Esophagus muscularis mucosa (tissue), 4 donors: Measurements from ENCODE around the gene DMRTB1. TPM values are rescaled to one million over a fixed set of nuclear protein-coding genes. Genes with fewer than 3 reads are reported as not detected.

Experiments used
- DNase-seq: peaks from one replicate; pipeline ENCODE4 v3.0.0-alpha.2; 2017; ENCODE audit errors: extremely low spot score
- H3K27ac ChIP-seq, 4 donors: fragments of 200-600 bp; sonication (generic); replicated peaks in 1 of 4; 1 replicate in 3 of 4; 2 replicates in 1 of 4; pipeline ENCODE4 v1.5.1; 2016 to 2019; ENCODE audit warnings: mild to moderate bottlenecking in 1 of 4
- H3K27me3 ChIP-seq, 4 donors: fragments of 200-600 bp; sonication (generic); one replicate each; pipeline versions ENCODE4 v1.5.1 to v1.6.0; 2016 to 2019
- H3K36me3 ChIP-seq, 4 donors: fragments of 200-600 bp; sonication (generic); one replicate each; pipeline ENCODE4 v1.5.1; 2016 to 2019
- H3K4me1 ChIP-seq, 4 donors: fragments of 200-600 bp; sonication (generic); one replicate each; pipeline ENCODE4 v1.5.1; 2016 to 2019
- H3K4me3 ChIP-seq, 4 donors: fragments of 200-600 bp; sonication (generic); 1 replicate in 2 of 4; 2 replicates in 2 of 4; pipeline ENCODE4 v1.5.1; 2016 to 2019; ENCODE audit warnings: mild to moderate bottlenecking in 4 of 4, moderate library complexity in 1 of 4
- H3K9me3 ChIP-seq, 4 donors: fragments of 200-600 bp; sonication (generic); 1 replicate in 3 of 4; 2 replicates in 1 of 4; pipeline ENCODE4 v1.5.1; 2016 to 2019
- EP300 ChIP-seq: sonication (generic); formaldehyde crosslinking; IDR thresholded peaks from one replicate; pipeline ENCODE4 v1.6.1; 2017; ENCODE audit warnings: antibody characterized with exemption
- POLR2A ChIP-seq: fragments of 450-650 bp; IDR thresholded peaks from one replicate; pipeline ENCODE4 v1.6.1; 2017; ENCODE audit warnings: antibody characterized with exemption, moderate library complexity, mild to moderate bottlenecking, low read depth
- POLR2AphosphoS5 ChIP-seq, 2 donors: sonication (generic); formaldehyde crosslinking; IDR thresholded peaks; one replicate each; pipeline ENCODE4 v1.6.1; 2017; ENCODE audit warnings: antibody characterized with exemption in 2 of 2
- WGBS: methylation state at CpG from one replicate; pipeline ENCODE4 v1.1.5; 2018; 5-methylcytosine and 5-hydroxymethylcytosine counted together
- intact Hi-C: fragments of 100-400 bp; cut with DNase I; formaldehyde crosslinking; loops from one replicate; pipeline ENCODE4 v1.15.1; 2023
- total RNA-seq, 4 donors: library from RNA; depleted of rRNA; stranded (reverse); fragments of >200 nt; gene quantifications; one replicate each; pipeline versions ENCODE4 v1.1.0 to v1.2.1, GENCODE V29; 2016
- TF ChIP-seq, protein P1 (sequence below), 3 experiments: fragments of 200-600 bp in 2 of 3; fragments of 450-650 bp in 1 of 3; sonication (generic) in 2 of 3; IDR thresholded peaks; one replicate each; pipeline ENCODE4 v1.5.1; 2017 to 2019; ENCODE audit warnings: antibody characterized with exemption in 3 of 3, mild to moderate bottlenecking in 2 of 3, moderate library complexity in 1 of 3

The DMRTB1 gene
- total RNA-seq, 4 donors from 2014 or later, result not detected

DNA sequence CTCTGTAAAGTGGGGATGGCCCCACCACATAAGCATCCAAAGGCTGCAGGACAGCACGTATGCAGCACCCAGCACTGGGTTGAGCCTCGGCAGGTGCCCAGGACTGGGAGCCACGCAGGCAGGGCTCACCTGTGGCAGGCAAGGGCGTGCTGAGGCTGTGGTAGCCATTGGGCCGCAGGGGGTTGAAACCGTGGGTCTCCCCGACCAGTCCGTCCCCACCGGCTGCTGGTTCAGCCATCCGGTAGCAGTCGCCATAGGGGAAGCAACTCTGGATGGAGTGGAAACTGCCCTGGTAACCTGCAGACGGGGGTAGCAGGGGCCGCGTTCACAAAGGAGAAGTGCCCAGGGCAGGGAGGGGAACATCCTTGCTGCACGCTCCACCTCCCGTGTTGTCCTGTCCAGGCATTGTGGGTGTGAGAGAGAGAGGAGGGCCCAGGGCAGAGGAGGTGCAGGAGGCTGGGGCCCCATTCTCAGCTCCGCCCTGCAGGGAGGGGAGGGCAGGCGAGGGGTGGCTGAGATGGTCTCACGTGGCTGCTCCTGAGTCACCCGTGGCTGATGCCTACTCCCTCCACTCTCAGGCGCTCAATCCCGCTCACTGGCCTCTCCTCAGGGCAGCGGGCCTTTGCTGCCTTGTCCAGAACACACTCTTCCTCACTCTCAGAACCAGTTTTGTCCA is 49.9 kb downstream of the DMRTB1 start:
- no peak for DNase-seq
- Histone ChIP-seq H3K36me3 (no peaks in the 10 kb centered on the region), H3K4me3 (no peak overlapping the region), H3K27me3 (no peaks in the 10 kb centered on the region), H3K4me1 (peaks cover 0 to 4% (median 0%) of the 10 kb centered on the region in 4 donors), H3K27ac (no peak overlapping the region), H3K9me3 (no peaks in the 10 kb centered on the region)
- no peak for TF ChIP-seq POLR2A
- WGBS, result 78% methylated on average over 5 of the region's 23 CpGs
- intact Hi-C loops, result no loop called here

DNA sequence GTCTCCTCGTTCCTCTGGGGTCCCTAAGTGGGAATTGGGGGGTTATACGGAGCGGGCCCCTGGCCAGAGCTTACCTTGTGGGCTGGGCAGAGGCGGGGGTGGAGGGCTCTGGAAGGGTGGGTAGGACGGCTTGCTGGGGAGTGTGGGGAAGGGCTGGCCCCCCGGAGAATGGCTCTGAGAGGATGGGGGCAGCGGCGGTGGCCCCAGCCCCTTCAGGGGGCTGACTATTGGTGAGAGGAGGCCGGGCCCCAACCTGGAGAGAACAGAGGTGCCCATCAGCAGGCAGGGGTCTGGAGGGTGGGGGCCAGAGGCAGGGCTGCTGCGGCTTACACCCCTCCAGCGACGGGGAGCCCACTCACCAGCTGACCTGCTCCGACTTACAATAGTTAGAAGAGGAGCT is 50.6 kb downstream of the DMRTB1 start:
- Histone ChIP-seq H3K4me1 (peaks cover 0 to 4% (median 0%) of the 10 kb centered on the region in 4 donors), H3K36me3 (no peaks in the 10 kb centered on the region), H3K4me3 (no peak overlapping the region), H3K9me3 (no peaks in the 10 kb centered on the region), H3K27me3 (no peaks in the 10 kb centered on the region), H3K27ac (no peak overlapping the region)
- intact Hi-C loops, result no loop called here
- WGBS, result 93% methylated on average over 13 of the region's 13 CpGs
- DNase-seq, result no peak
- no peak for TF ChIP-seq EP300

DNA sequence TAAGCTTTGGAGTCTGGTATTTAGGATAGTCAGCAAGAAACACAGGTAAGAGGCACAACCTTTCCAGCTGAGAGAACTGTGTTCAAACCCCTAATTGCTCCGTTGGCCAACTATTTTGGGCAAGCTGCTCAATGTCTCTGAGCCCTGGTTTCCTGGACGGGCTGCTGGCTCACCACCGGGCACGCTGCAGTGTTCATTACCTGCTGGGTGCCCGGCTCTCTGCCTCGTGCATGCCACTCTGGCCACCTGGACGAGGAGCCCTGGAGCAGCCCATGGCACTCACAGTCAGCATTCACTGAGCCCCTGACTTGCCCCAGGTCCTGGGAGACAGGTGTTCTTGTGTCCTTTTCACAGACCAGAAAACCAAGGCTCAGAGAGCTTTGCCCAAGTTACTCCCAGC is 51.0 kb downstream of the DMRTB1 start:
- 83% methylated on average over 2 of the region's 7 CpGs for WGBS

DNA sequence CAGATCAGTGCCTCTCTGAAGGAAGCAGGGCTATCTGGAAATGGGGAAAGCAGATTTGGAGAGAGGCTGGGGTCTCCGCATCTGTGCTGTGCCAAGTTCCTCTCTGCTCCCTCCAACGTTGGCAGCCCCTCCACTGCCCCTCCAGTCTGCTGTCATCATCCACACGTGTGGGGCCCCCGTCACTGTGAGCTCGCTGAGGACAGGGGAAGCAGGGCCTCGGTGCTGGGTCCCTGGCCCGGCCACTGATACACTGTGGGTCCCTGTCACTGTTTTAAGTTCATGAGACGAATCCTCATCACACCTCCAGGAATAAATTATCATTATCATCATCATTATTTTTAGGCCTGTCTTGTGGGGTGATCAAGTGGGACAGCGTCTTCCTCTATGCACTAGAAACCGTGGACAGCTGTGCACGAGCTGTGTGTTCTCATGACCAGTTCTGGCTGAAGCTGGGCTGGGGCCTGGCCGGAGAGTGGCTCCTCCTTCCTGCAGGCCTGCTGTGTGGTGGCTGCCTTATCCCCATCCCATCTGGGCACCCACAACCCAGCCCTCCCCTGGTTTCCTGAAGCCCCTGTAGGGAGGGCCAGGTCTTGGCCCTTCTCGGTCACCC is 52.2 kb downstream of the DMRTB1 start:
- Histone ChIP-seq H3K4me3 (no peak overlapping the region), H3K9me3 (no peaks in the 10 kb centered on the region), H3K4me1 (peaks cover 0 to 4% (median 0%) of the 10 kb centered on the region in 4 donors), H3K36me3 (no peaks in the 10 kb centered on the region), H3K27me3 (no peaks in the 10 kb centered on the region), H3K27ac (no peak overlapping the region)
- intact Hi-C loops, result no loop called here
- TF ChIP-seq POLR2AphosphoS5 (IDR thresholded peaks at IDR 0.05) (no peak), EP300 (no peak), POLR2A (no peak)
- TF ChIP-seq, protein P1, sequence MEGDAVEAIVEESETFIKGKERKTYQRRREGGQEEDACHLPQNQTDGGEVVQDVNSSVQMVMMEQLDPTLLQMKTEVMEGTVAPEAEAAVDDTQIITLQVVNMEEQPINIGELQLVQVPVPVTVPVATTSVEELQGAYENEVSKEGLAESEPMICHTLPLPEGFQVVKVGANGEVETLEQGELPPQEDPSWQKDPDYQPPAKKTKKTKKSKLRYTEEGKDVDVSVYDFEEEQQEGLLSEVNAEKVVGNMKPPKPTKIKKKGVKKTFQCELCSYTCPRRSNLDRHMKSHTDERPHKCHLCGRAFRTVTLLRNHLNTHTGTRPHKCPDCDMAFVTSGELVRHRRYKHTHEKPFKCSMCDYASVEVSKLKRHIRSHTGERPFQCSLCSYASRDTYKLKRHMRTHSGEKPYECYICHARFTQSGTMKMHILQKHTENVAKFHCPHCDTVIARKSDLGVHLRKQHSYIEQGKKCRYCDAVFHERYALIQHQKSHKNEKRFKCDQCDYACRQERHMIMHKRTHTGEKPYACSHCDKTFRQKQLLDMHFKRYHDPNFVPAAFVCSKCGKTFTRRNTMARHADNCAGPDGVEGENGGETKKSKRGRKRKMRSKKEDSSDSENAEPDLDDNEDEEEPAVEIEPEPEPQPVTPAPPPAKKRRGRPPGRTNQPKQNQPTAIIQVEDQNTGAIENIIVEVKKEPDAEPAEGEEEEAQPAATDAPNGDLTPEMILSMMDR (IDR thresholded peaks at IDR 0.05), result no peak
- DNase-seq, result no peak
- 86% methylated on average over 9 of the region's 13 CpGs for WGBS

More for the DNA sequence above, 51.0 kb downstream of the DMRTB1 start:
- Histone ChIP-seq H3K4me1 (peaks cover 0 to 4% (median 0%) of the 10 kb centered on the region in 4 donors), H3K27me3 (no peaks in the 10 kb centered on the region), H3K27ac (no peak overlapping the region), H3K4me3 (no peak overlapping the region), H3K36me3 (no peaks in the 10 kb centered on the region), H3K9me3 (no peaks in the 10 kb centered on the region)
- intact Hi-C loops, result no loop called here
- TF ChIP-seq, protein P1 (IDR thresholded peaks at IDR 0.05), result no peak
- TF ChIP-seq POLR2A, result no peak
- no peak for TF ChIP-seq POLR2AphosphoS5 (IDR thresholded peaks at IDR 0.05)
- TF ChIP-seq EP300, result no peak
- DNase-seq, result no peak

- DNase-seq, result no peak
- Histone ChIP-seq H3K36me3 (no peaks in the 10 kb centered on the region), H3K27ac (no peak overlapping the region), H3K27me3 (no peaks in the 10 kb centered on the region), H3K4me1 (peaks cover 0 to 4% (median 0%) of the 10 kb centered on the region in 4 donors), H3K4me3 (no peak overlapping the region), H3K9me3 (no peaks in the 10 kb centered on the region)
- WGBS, result 69% methylated on average over 18 of the region's 19 CpGs
- intact Hi-C loops, result no loop called here
- no peak for TF ChIP-seq POLR2A
- TF ChIP-seq, protein P1 (IDR thresholded peaks at IDR 0.05), result no peak
- no peak for TF ChIP-seq POLR2AphosphoS5 (IDR thresholded peaks at IDR 0.05)
- no peak for TF ChIP-seq EP300
These were observed 53.0 kb downstream of the DMRTB1 start for GRCh38 chr1:53511933-53512806.
